HepG2 (cell line): Measurements from ENCODE around the gene RCE1. TPM values are rescaled to one million over a fixed set of nuclear protein-coding genes. Genes with fewer than 3 reads are reported as not detected.

Experiments
- ASH2L ChIP-seq: fragments of 300-600, 200-600 bp; sonication (generic); IDR thresholded peaks from 2 replicates; pipeline ENCODE4 v1.7.0; 2017; ENCODE audit warnings: low read depth, mild to moderate bottlenecking, moderate library complexity, mixed read lengths, low read length; ENCODE audit not compliant: insufficient read length
- CREB1 ChIP-seq, 2 experiments: fragments of 450-650 bp in 1 of 2; IDR thresholded peaks; 2 replicates each; pipeline ENCODE4 v1.6.1; 2016 to 2017; ENCODE audit warnings: control low read depth in 1 of 2, mild to moderate bottlenecking in 1 of 2, missing compliant biosample characterization in 1 of 2, missing genetic modification characterization in 1 of 2
- ELF4 ChIP-seq: sonication (generic); formaldehyde crosslinking; IDR thresholded peaks from 2 replicates; pipeline ENCODE4 v1.5.0; 2020; ENCODE audit warnings: missing genetic modification reagents, mild to moderate bottlenecking, moderate library complexity, borderline replicate concordance
- JUNB ChIP-seq: sonication (generic); formaldehyde crosslinking; IDR thresholded peaks from 2 replicates; pipeline ENCODE4 v1.8.0; 2022; ENCODE audit warnings: missing genetic modification reagents, mild to moderate bottlenecking, borderline replicate concordance
- KMT2B ChIP-seq: IDR thresholded peaks from 2 replicates; pipeline ENCODE4 v1.6.1; 2016; ENCODE audit warnings: missing genetic modification reagents, missing compliant biosample characterization
- MLLT10 ChIP-seq: sonication (generic); formaldehyde crosslinking; IDR thresholded peaks from 2 replicates; pipeline ENCODE4 v1.4.0; 2020; ENCODE audit warnings: missing genetic modification reagents
- RXRA ChIP-seq: sonication (generic); formaldehyde crosslinking; IDR thresholded peaks from 2 replicates; pipeline ENCODE4 v1.5.1; 2020; ENCODE audit warnings: missing genetic modification reagents
- RXRB ChIP-seq: IDR thresholded peaks from 2 replicates; pipeline ENCODE4 v1.6.1; 2016; ENCODE audit warnings: borderline replicate concordance, missing genetic modification reagents, missing compliant biosample characterization
- SMAD3 ChIP-seq: sonication (generic); formaldehyde crosslinking; IDR thresholded peaks from 2 replicates; pipeline ENCODE4 v1.4.0; 2020; ENCODE audit warnings: missing genetic modification reagents
- SNRNP70 ChIP-seq: fragments of 200-400 bp; formaldehyde crosslinking; IDR thresholded peaks from 2 replicates; pipeline ENCODE4 v1.6.1; 2017; ENCODE audit warnings: mild to moderate bottlenecking, low read depth, low read length, moderate library complexity
- TBX3 ChIP-seq: fragments of 450-650 bp; IDR thresholded peaks from 2 replicates; pipeline ENCODE4 v1.6.1; 2017; ENCODE audit warnings: antibody characterized with exemption, mild to moderate bottlenecking, inconsistent platforms, borderline replicate concordance
- ZFY ChIP-seq: sonication (generic); formaldehyde crosslinking; IDR thresholded peaks from 2 replicates; pipeline ENCODE4 v1.4.0; 2020; ENCODE audit warnings: missing genetic modification reagents
- ZFYVE20 ChIP-seq: sonication (generic); formaldehyde crosslinking; IDR thresholded peaks from 2 replicates; pipeline ENCODE4 v1.8.0; 2023; ENCODE audit warnings: low read depth, mild to moderate bottlenecking, moderate library complexity, missing genetic modification reagents, borderline replicate concordance
- ZMAT3 ChIP-seq: sonication (generic); formaldehyde crosslinking; conservative IDR thresholded peaks from 2 replicates; pipeline ENCODE4 v1.7.0; 2021; ENCODE audit warnings: missing genetic modification reagents
- ZMYM2 ChIP-seq: sonication (generic); formaldehyde crosslinking; IDR thresholded peaks from 2 replicates; pipeline ENCODE4 v1.8.0; 2022; ENCODE audit warnings: mild to moderate bottlenecking, missing genetic modification reagents
- ZNF121 ChIP-seq: sonication (generic); formaldehyde crosslinking; IDR thresholded peaks from 2 replicates; pipeline ENCODE4 v1.5.0; 2020; ENCODE audit warnings: mild to moderate bottlenecking, missing genetic modification reagents
- ZNF24 ChIP-seq: fragments of 450-650 bp; IDR thresholded peaks from 2 replicates; pipeline ENCODE4 v1.6.1; 2017; ENCODE audit warnings: antibody characterized with exemption, mild to moderate bottlenecking
- ZNF543 ChIP-seq: sonication (generic); formaldehyde crosslinking; IDR thresholded peaks from 2 replicates; pipeline ENCODE4 v1.4.0; 2020; ENCODE audit warnings: mild to moderate bottlenecking, missing genetic modification reagents
- ZNF547 ChIP-seq: sonication (generic); formaldehyde crosslinking; IDR thresholded peaks from 2 replicates; pipeline ENCODE4 v1.5.1; 2020; ENCODE audit warnings: mild to moderate bottlenecking, missing genetic modification reagents
- ZNF558 ChIP-seq: sonication (generic); formaldehyde crosslinking; IDR thresholded peaks from 2 replicates; pipeline ENCODE4 v1.9.0; 2022; ENCODE audit warnings: mild to moderate bottlenecking, missing genetic modification reagents, borderline replicate concordance
- ZNF607 ChIP-seq: sonication (generic); formaldehyde crosslinking; IDR thresholded peaks from 2 replicates; pipeline ENCODE4 v1.5.1; 2020; ENCODE audit warnings: missing genetic modification reagents, mild to moderate bottlenecking, borderline replicate concordance
- ZNF720 ChIP-seq: sonication (generic); formaldehyde crosslinking; IDR thresholded peaks from 2 replicates; pipeline ENCODE4 v1.4.0; 2020; ENCODE audit warnings: missing genetic modification reagents
- ZSCAN29 ChIP-seq: sonication (generic); formaldehyde crosslinking; conservative IDR thresholded peaks from 2 replicates; pipeline ENCODE4 v1.4.0; 2020; ENCODE audit warnings: mild to moderate bottlenecking, missing genetic modification reagents
- polyA plus RNA-seq, 8 experiments: library from polyadenylated mRNA; depleted of rRNA in 3 of 8; stranded (reverse) in 7 of 8; unstranded in 1 of 8; fragments of >200 nt; fragmentation: Illumina TruSeq in 4 of 8; extraction: Trizol in 4 of 8; gene quantifications; 2 replicates each; pipeline versions ENCODE4 v1.2.1 to v1.2.3, GENCODE V29; 2011 to 2016; ENCODE audit warnings: low read depth in 4 of 8, missing spikeins in 1 of 8, mixed read lengths in 1 of 8; ENCODE audit not compliant: insufficient read depth in 1 of 8
- total RNA-seq, 5 experiments: library from RNA; depleted of rRNA; stranded (reverse); fragments of >200 nt; fragmentation: Illumina TruSeq; extraction: Trizol; gene quantifications; 2 replicates each; pipeline ENCODE4 v1.2.3, GENCODE V29; 2016; ENCODE audit warnings: low read depth in 1 of 5
- TF ChIP-seq, protein P1 (sequence below): sonication (generic); formaldehyde crosslinking; IDR thresholded peaks from 2 replicates; pipeline ENCODE4 v1.4.0; 2020; ENCODE audit warnings: missing genetic modification reagents
- TF ChIP-seq, protein P2 (sequence below): sonication (generic); formaldehyde crosslinking; IDR thresholded peaks from 2 replicates; pipeline ENCODE4 v1.4.0; 2020; ENCODE audit warnings: missing genetic modification reagents

RCE1 gene
- total and polyA plus RNA-seq, 2 of the 13 experiments (the other 11 are each of a cell fraction or from before 2014, with no cell fraction given): 22.2 to 22.4 TPM

DNA sequence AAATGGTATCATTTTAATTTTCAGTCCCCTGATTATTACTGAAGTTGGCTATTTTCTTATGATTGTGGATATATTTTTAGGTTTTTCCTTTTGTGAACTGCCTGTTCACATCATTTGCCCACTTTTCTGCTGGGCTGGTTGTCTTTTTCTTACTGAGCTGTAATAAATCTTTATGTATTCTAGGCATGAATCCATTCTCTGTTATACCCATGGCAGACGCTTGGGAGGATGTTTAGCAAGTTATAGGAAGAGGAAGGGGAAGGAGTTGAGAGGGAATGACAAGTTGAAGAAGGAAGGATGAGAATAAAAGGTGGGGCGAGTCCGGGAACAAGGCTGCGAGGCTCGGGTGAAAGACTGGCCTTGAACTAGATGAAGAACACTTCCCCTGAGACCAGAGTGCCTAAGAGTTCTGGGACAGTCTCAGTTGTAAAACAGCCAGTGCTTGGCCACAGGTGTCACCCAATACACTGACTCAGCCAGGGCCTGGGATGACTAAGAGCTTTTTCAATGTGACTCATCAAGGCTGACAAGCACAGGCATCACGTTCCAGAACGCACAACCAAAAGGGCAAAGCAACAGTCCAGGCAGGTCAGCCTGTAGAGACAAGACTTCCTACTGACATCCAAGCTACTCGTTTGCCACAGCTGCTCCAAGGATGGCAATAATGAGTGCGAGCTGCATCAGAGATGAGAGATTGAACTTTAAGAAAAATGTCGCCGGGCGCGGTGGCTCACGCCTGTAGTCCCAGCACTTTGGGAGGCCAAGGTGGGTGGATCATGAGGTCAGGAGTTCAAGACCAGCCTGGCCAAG lies 48.8 kb downstream of the RCE1 start (continued):
- TF ChIP-seq, protein P1, sequence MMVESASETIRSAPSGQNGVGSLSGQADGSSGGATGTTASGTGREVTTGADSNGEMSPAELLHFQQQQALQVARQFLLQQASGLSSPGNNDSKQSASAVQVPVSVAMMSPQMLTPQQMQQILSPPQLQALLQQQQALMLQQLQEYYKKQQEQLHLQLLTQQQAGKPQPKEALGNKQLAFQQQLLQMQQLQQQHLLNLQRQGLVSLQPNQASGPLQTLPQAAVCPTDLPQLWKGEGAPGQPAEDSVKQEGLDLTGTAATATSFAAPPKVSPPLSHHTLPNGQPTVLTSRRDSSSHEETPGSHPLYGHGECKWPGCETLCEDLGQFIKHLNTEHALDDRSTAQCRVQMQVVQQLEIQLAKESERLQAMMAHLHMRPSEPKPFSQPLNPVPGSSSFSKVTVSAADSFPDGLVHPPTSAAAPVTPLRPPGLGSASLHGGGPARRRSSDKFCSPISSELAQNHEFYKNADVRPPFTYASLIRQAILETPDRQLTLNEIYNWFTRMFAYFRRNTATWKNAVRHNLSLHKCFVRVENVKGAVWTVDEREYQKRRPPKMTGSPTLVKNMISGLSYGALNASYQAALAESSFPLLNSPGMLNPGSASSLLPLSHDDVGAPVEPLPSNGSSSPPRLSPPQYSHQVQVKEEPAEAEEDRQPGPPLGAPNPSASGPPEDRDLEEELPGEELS (CRISPR knock-in tag): 0 out of 2 replicates have a peak, but pooled peaks have one; percentile 41
- TF ChIP-seq ZNF121 (no peak), CREB1 (IDR thresholded peaks at IDR 0.05) (peak; percentile 62; the same call in 1 of the 2 replicates), CREB1 (CRISPR knock-in tag; IDR thresholded peaks at IDR 0.05) (no peak; the same call in 1 of the 2 replicates), ZNF547 (CRISPR knock-in tag) (no peak), JUNB (CRISPR knock-in tag) (peak; percentile 60), ZFY (CRISPR knock-in tag) (no peak), RXRA (CRISPR knock-in tag) (peak; percentile 68; the same call in 1 of the 2 replicates), ZNF720 (CRISPR knock-in tag) (no peak), ZNF543 (CRISPR knock-in tag) (no peak), KMT2B (CRISPR knock-in tag) (0 out of 2 replicates have a peak, but pooled peaks have one; percentile 17), ZMYM2 (CRISPR knock-in tag) (no peak), ZFYVE20 (CRISPR knock-in tag) (no peak), ZMAT3 (no peak), ZNF607 (no peak), TBX3 (no peak), ZNF24 (no peak), ASH2L (no peak), ZSCAN29 (CRISPR knock-in tag) (0 out of 2 replicates have a peak, but pooled peaks have one; percentile 28), SNRNP70 (no peak), SMAD3 (CRISPR knock-in tag) (0 out of 2 replicates have a peak, but pooled peaks have one; percentile 28), ELF4 (CRISPR knock-in tag) (no peak), MLLT10 (no peak), RXRB (peak; percentile 71), ZNF558 (no peak)
- TF ChIP-seq, protein P2, sequence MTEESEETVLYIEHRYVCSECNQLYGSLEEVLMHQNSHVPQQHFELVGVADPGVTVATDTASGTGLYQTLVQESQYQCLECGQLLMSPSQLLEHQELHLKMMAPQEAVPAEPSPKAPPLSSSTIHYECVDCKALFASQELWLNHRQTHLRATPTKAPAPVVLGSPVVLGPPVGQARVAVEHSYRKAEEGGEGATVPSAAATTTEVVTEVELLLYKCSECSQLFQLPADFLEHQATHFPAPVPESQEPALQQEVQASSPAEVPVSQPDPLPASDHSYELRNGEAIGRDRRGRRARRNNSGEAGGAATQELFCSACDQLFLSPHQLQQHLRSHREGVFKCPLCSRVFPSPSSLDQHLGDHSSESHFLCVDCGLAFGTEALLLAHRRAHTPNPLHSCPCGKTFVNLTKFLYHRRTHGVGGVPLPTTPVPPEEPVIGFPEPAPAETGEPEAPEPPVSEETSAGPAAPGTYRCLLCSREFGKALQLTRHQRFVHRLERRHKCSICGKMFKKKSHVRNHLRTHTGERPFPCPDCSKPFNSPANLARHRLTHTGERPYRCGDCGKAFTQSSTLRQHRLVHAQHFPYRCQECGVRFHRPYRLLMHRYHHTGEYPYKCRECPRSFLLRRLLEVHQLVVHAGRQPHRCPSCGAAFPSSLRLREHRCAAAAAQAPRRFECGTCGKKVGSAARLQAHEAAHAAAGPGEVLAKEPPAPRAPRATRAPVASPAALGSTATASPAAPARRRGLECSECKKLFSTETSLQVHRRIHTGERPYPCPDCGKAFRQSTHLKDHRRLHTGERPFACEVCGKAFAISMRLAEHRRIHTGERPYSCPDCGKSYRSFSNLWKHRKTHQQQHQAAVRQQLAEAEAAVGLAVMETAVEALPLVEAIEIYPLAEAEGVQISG (CRISPR knock-in tag): peak; percentile 49; the same call in 1 of the 2 replicates
